Heart left ventricle (tissue), 16 donors: Measurements from ENCODE around the gene GDPD1. TPM values are rescaled to one million over a fixed set of nuclear protein-coding genes. Genes with fewer than 3 reads are reported as not detected.

Source experiments
- ATAC-seq, 4 donors: fragments of 200-7000 bp; cut with Tn5 transposase; one replicate each; pipeline ENCODE4 v1.9.1; 2020 to 2022; ENCODE audit warnings: moderate library complexity in 4 of 4, mild to moderate bottlenecking in 3 of 4, moderate number of reproducible peaks in 1 of 4
- DNase-seq, 5 donors: peaks; one replicate each; pipeline ENCODE4 v3.0.0-alpha.2; 2020
- H3K27ac ChIP-seq, 12 donors: fragments of 200-600 bp; sonication (generic) in 4 of 12; one replicate each; pipeline versions ENCODE4 v1.5.0 to v1.8.0; 2016 to 2022; ENCODE audit warnings: mild to moderate bottlenecking in 2 of 12
- H3K27me3 ChIP-seq, 9 donors: fragments of 200-600 bp; sonication (generic) in 2 of 9; one replicate each; pipeline versions ENCODE4 v1.5.1 to v1.8.0; 2016 to 2022; ENCODE audit warnings: mild to moderate bottlenecking in 3 of 9
- H3K36me3 ChIP-seq, 9 donors: fragments of 200-600 bp; sonication (generic) in 2 of 9; one replicate each; pipeline versions ENCODE4 v1.5.0 to v1.8.0; 2018 to 2022; ENCODE audit warnings: mild to moderate bottlenecking in 2 of 9
- H3K4me1 ChIP-seq, 12 donors: fragments of 200-600 bp; sonication (generic) in 4 of 12; one replicate each; pipeline versions ENCODE4 v1.5.0 to v1.8.0; 2016 to 2022; ENCODE audit warnings: mild to moderate bottlenecking in 3 of 12
- H3K4me3 ChIP-seq, 12 donors: fragments of 200-600 bp; sonication (generic) in 4 of 12; one replicate each; pipeline versions ENCODE4 v1.5.0 to v1.8.0; 2017 to 2022; ENCODE audit warnings: mild to moderate bottlenecking in 9 of 12, moderate library complexity in 4 of 12
- H3K9me3 ChIP-seq, 12 donors: fragments of 200-600 bp; sonication (generic) in 4 of 12; one replicate each; pipeline versions ENCODE4 v1.5.0 to v1.8.0; 2016 to 2022; ENCODE audit warnings: mild to moderate bottlenecking in 1 of 12
- POLR2A ChIP-seq, 2 donors: fragments of 450-650 bp; IDR thresholded peaks; one replicate each; pipeline ENCODE4 v1.6.1; 2017; ENCODE audit warnings: antibody characterized with exemption in 2 of 2, mild to moderate bottlenecking in 2 of 2, moderate library complexity in 2 of 2
- WGBS, 4 donors: extraction: QIAGEN DNeasy Blood & Tissue Kit in 2 of 4; methylation state at CpG; one replicate each; pipeline versions ENCODE4 v1.1.5 to v1.1.7; 2013 to 2018; 5-methylcytosine and 5-hydroxymethylcytosine counted together
- intact Hi-C, 10 donors: fragments of 100-400 bp; cut with DNase I; formaldehyde crosslinking; loops; one replicate each; pipeline versions ENCODE4 v1.11.1 to v1.14.2; 2022
- polyA plus RNA-seq, 2 donors: library from polyadenylated mRNA; stranded (reverse); fragments of 200-250 nt; gene quantifications; one replicate each; pipeline ENCODE4 v1.2.3, GENCODE V29; 2013
- total RNA-seq, 9 donors: library from RNA; depleted of rRNA in 2 of 9; stranded (reverse); fragments of >200 nt in 2 of 9; fragmentation: NEBNext Ultra II Directional in 3 of 9; extraction: Animal tissue kit (Norgen Biotek cat#: 25700) in 3 of 9; gene quantifications; one replicate each; pipeline versions ENCODE4 v1.1.0 to v1.2.4, GENCODE V29; 2016 to 2023
- TF ChIP-seq, protein P1 (sequence below), 12 donors: fragments of 200-600 bp; sonication (generic) in 4 of 12; IDR thresholded peaks; one replicate each; pipeline versions ENCODE4 v1.5.0 to v1.8.0; 2018 to 2022; ENCODE audit warnings: antibody characterized with exemption in 12 of 12, mild to moderate bottlenecking in 5 of 12
- donor health status: ischemic (EF 13 %, LVEDD 7.1; RV severe dilation, severe dysfunction).
- donor health status: healthy with polysubstance abuse.
- donor health status: DM: no; HTN: yes; CAD: no.
- donor health status: DM: no; HTN: no; CAD: no.
- donor health status: ischemic (EF 25% LVEDD 6.9; RV normal size, moderate dysfunction).
- donor health status: ischemic (EF 25% LVEDD 5.7; RV mildly dilated, moderate dysfunction).
- donor health status: healthy.
- donor health status: DM: yes; HTN: yes; CAD: no.
- donor health status: ischemic (EF 35%, LVEDD 5.7; RV mildly dilated, moderate dysfunction).
- donor health status: nonischemic (EF 11% LVEDD 7.7; RV severe dilation, severe dysfunction).
- donor health status: DM: yes; HTN: yes; CAD: no.
- donor health status: PGD.
- donor health status: ischemic (EF 29% LVEDD 5.4; RV normal size, mild dysfunction).
- donor health status: nonischemic (EF 23%, LVEDD 6.1; RV moderate dilation, normal function).

GDPD1 gene
- total and polyA plus RNA-seq, 11 donors = 0.75 to 4.0 (median 2.7) TPM

DNA sequence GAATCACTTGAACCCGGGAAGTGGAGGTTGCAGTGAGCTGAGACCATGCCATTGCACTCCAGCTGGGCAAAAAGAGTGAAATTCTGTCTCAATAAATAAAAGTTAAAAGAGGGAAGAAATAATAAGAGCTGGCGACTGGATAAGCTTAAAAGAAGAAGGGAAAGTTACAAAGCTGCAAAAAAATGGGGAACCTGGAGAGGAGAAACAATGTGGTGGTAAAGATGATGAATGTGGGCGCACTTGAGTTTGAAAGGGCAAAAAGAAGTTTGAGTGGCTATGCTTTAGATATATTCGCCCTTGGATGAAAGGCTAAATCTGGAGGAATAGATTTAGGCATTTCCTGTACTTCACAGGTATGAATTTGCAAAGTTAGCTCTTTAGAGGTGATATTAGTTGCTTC is 58.1 kb downstream of the GDPD1 start:
- 86 to 93% (median 90%) methylated on average over 4 of the region's 4 CpGs for WGBS, 4 donors
- DNase-seq = no peak

DNA sequence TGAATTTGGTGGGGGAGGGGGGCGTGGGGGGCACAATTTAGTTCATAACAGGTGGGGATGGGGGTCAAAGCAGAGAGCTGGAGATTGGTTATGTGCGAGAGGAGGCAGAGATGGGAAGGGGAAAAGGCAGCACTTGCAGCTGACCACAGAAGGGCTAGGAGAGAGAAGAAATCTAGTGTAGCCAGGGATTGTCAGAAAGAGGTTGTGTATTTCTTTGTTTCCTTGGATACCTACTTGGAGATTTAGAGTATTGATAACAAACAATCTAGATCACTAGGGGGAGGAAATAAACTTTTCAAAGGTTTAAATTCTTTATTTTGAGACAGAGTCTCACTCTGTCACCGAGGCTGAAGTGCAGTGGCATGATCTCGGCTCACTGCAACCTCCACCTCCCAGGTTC is 64.0 kb downstream of the GDPD1 start:
- Histone ChIP-seq H3K4me3 (no peak overlapping the region), H3K27me3 (no peaks in the 10 kb centered on the region), H3K9me3 (no peaks in the 10 kb centered on the region), H3K4me1 (peaks cover 0 to 23% (median 0%) of the 10 kb centered on the region in 12 donors), H3K36me3 (no peaks in the 10 kb centered on the region), H3K27ac (no peak overlapping the region)
- DNase-seq (no peak), ATAC-seq (no peak)
- WGBS, 4 donors = 72 to 82% (median 77%) methylated on average over 4 of the region's 4 CpGs
- TF ChIP-seq, protein P1, sequence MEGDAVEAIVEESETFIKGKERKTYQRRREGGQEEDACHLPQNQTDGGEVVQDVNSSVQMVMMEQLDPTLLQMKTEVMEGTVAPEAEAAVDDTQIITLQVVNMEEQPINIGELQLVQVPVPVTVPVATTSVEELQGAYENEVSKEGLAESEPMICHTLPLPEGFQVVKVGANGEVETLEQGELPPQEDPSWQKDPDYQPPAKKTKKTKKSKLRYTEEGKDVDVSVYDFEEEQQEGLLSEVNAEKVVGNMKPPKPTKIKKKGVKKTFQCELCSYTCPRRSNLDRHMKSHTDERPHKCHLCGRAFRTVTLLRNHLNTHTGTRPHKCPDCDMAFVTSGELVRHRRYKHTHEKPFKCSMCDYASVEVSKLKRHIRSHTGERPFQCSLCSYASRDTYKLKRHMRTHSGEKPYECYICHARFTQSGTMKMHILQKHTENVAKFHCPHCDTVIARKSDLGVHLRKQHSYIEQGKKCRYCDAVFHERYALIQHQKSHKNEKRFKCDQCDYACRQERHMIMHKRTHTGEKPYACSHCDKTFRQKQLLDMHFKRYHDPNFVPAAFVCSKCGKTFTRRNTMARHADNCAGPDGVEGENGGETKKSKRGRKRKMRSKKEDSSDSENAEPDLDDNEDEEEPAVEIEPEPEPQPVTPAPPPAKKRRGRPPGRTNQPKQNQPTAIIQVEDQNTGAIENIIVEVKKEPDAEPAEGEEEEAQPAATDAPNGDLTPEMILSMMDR (IDR thresholded peaks at IDR 0.05) = no peak
- no peak for TF ChIP-seq POLR2A (IDR thresholded peaks at IDR 0.05)
- intact Hi-C loops = no loop called here

More for the DNA sequence above, 58.1 kb downstream of the GDPD1 start:
- Histone ChIP-seq H3K4me1 (peaks cover 0 to 10% (median 0%) of the 10 kb centered on the region in 12 donors), H3K27ac (peak overlapping the region in 3 of 12 donors; percentile 6 to 54 (median 34)), H3K36me3 (peaks cover 0 to under 1% (median 0%) of the 10 kb centered on the region in 9 donors), H3K4me3 (no peak overlapping the region), H3K27me3 (no peaks in the 10 kb centered on the region), H3K9me3 (no peaks in the 10 kb centered on the region)
- peak in 1 of 4 donors; percentile 60 for ATAC-seq
- intact Hi-C loops = no loop called here
- no peak for TF ChIP-seq POLR2A (IDR thresholded peaks at IDR 0.05)
- TF ChIP-seq, protein P1 (IDR thresholded peaks at IDR 0.05) = no peak

DNA sequence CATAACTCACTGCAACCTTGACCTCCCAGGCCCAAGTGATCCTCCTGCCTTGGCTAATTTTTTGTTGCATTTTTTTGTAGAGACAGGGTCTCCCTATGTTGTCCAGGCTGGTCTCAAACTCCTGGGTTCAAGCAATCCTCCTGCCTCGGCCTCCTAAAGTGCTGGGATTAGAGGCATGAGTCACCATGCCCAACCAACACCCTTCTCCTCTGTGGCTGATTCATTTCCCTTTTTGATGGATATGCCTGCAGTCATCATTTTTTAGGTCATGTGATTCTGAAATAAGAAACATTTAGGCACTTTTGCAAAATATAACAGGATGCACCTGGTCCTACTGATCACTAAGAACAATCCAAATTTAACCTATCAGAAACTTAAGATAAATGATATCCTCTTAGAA is 67.1 kb downstream of the GDPD1 start:
- WGBS, 4 donors = 44 to 67% (median 53%) methylated on average over 1 of the region's 1 CpG
- Histone ChIP-seq H3K4me1 (peaks cover 0 to 36% (median 0%) of the 10 kb centered on the region in 12 donors), H3K27ac (peak overlapping the region in 1 of 12 donors; percentile 83), H3K9me3 (no peaks in the 10 kb centered on the region), H3K4me3 (no peak overlapping the region), H3K27me3 (no peaks in the 10 kb centered on the region), H3K36me3 (no peaks in the 10 kb centered on the region)
- DNase-seq = no peak
- TF ChIP-seq, protein P1 (IDR thresholded peaks at IDR 0.05) = no peak
- peak in 2 of 4 donors; percentile 26 to 64 for ATAC-seq
- intact Hi-C loops = no loop called here

DNA sequence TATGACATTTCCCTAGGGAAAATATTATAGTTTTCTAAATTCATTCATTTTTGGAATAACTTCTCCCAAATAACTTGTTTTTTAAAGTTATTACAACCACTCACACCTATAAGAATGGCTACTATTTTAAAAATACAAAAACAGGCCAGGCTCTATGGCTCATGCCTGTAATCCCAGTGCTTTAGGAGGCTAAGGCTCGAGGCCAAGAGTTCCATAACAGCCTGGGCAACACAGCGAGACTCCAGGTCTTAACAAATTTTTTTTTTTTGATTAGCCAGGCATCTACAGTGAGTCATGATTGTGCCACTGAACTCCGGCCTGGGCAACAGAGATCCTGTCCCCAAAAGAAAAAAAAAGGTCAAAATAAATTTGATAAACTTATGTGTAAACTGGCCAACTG is 67.6 kb downstream of the GDPD1 start:
- intact Hi-C loops = no loop called here
- H3K27ac ChIP-seq = peak overlapping the region in 2 of 12 donors; percentile 38 to 83
- no peaks in the 10 kb centered on the region for H3K27me3 ChIP-seq
- H3K4me1 ChIP-seq = peaks cover 0 to 36% (median 0%) of the 10 kb centered on the region in 12 donors
- TF ChIP-seq, protein P1 (IDR thresholded peaks at IDR 0.05) = no peak
- TF ChIP-seq POLR2A (IDR thresholded peaks at IDR 0.05) = no peak
- ATAC-seq (no peak), DNase-seq (no peak)
- no peaks in the 10 kb centered on the region for H3K9me3 ChIP-seq
- 78 to 88% (median 83%) methylated on average over 3 of the region's 3 CpGs for WGBS, 4 donors
- H3K36me3 ChIP-seq = no peaks in the 10 kb centered on the region
- H3K4me3 ChIP-seq = no peak overlapping the region
